K562 (cell line): ENCODE data around the gene GALNT7. TPM values are rescaled to one million over a fixed set of nuclear protein-coding genes. Genes with fewer than 3 reads are reported as not detected.

Source experiments
- CEBPG ChIP-seq, 3 experiments: fragments of 200-800 bp in 1 of 3; sonication (Bioruptor generic) in 1 of 3; sonication (generic) in 1 of 3; formaldehyde crosslinking in 1 of 3; IDR thresholded peaks in 2 of 3; conservative IDR thresholded peaks in 1 of 3; 2 replicates each; pipeline versions ENCODE4 v1.6.1 to v1.8.0; 2016 to 2022; ENCODE audit warnings: missing compliant biosample characterization in 2 of 3, missing genetic modification characterization in 2 of 3, mild to moderate bottlenecking in 1 of 3, missing genetic modification reagents in 1 of 3
- FOSL1 ChIP-seq: fragments of 200-800 bp; sonication (Bioruptor generic); conservative IDR thresholded peaks from 2 replicates; pipeline ENCODE4 v1.6.1; 2016; ENCODE audit warnings: missing genetic modification characterization, missing compliant biosample characterization
- FOXM1 ChIP-seq, 2 experiments: fragments of 450-650 bp in 1 of 2; sonication (generic) in 1 of 2; formaldehyde crosslinking in 1 of 2; IDR thresholded peaks; 2 replicates each; pipeline versions ENCODE4 v1.6.1 to v1.9.0; 2017 to 2022; ENCODE audit warnings: low read depth in 2 of 2, mild to moderate bottlenecking in 2 of 2, missing genetic modification reagents in 1 of 2, moderate library complexity in 1 of 2
- IRF2 ChIP-seq: sonication (generic); formaldehyde crosslinking; IDR thresholded peaks from 2 replicates; pipeline ENCODE4 v1.8.1; 2022; ENCODE audit warnings: mild to moderate bottlenecking, missing genetic modification reagents
- MEIS2 ChIP-seq: fragments of 450-650 bp; IDR thresholded peaks from 2 replicates; pipeline ENCODE4 v1.6.1; 2014; ENCODE audit warnings: mild to moderate bottlenecking; ENCODE audit not compliant: partially characterized antibody
- MTA2 ChIP-seq: fragments of 450-650 bp; IDR thresholded peaks from 2 replicates; pipeline ENCODE4 v1.6.1; 2016; ENCODE audit warnings: low read depth
- PML ChIP-seq: IDR thresholded peaks from 2 replicates; pipeline ENCODE4 v1.6.1; 2012; ENCODE audit warnings: low read length, inconsistent platforms
- POLR2AphosphoS2 ChIP-seq: IDR thresholded peaks from 2 replicates; pipeline ENCODE4 v1.6.1; 2012; ENCODE audit warnings: low read length, improper control_type of control experiment
- POLR3A ChIP-seq: IDR thresholded peaks from 2 replicates; pipeline ENCODE4 v1.6.1; 2011; ENCODE audit warnings: borderline replicate concordance, mild to moderate bottlenecking, moderate library complexity; ENCODE audit not compliant: insufficient read length, insufficient read depth; ENCODE audit errors: extremely low read depth
- SMARCA4 ChIP-seq: fragments of 450-650 bp; IDR thresholded peaks from 2 replicates; pipeline ENCODE4 v1.6.1; 2016
- SMARCC2 ChIP-seq: fragments of 450-650 bp; IDR thresholded peaks from 2 replicates; pipeline ENCODE4 v1.6.1; 2017; ENCODE audit warnings: antibody characterized with exemption, moderate library complexity, mild to moderate bottlenecking, low read depth
- SMARCE1 ChIP-seq: fragments of 450-650 bp; IDR thresholded peaks from 2 replicates; pipeline ENCODE4 v1.7.1; 2016; ENCODE audit warnings: mild to moderate bottlenecking
- STAT5A ChIP-seq: IDR thresholded peaks from 2 replicates; pipeline ENCODE4 v1.6.1; 2012; ENCODE audit warnings: low read length, inconsistent platforms, borderline replicate concordance
- TCFL5 ChIP-seq: fragments of 250-450 bp; sonication (Bioruptor Pico); conservative IDR thresholded peaks from 2 replicates; pipeline ENCODE4 v1.6.1; 2021; ENCODE audit warnings: mild to moderate bottlenecking, moderate library complexity, matching md5 sums
- TRIM24 ChIP-seq, 2 experiments: fragments of 450-650 bp; IDR thresholded peaks; 2 replicates each; pipeline ENCODE4 v1.6.1; 2016
- ZBTB17 ChIP-seq: fragments of 450-650 bp; formaldehyde crosslinking; IDR thresholded peaks from 2 replicates; pipeline ENCODE4 v1.4.0; 2020; ENCODE audit warnings: mild to moderate bottlenecking
- ZC3H4 ChIP-seq: sonication (generic); formaldehyde crosslinking; IDR thresholded peaks from 2 replicates; pipeline ENCODE4 v1.9.0; 2021; ENCODE audit warnings: missing genetic modification reagents, borderline replicate concordance
- ZNF174 ChIP-seq: fragments of 250-450 bp; sonication (Bioruptor Pico); IDR thresholded peaks from 2 replicates; pipeline ENCODE4 v1.4.0; 2020; ENCODE audit warnings: mild to moderate bottlenecking
- ZNF175 ChIP-seq: fragments of 200-800 bp; sonication (Bioruptor generic); IDR thresholded peaks from 2 replicates; pipeline ENCODE4 v1.6.1; 2016; ENCODE audit warnings: low read depth, mild to moderate bottlenecking, missing genetic modification characterization, missing compliant biosample characterization
- ZNF239 ChIP-seq: fragments of 250-450 bp; sonication (Bioruptor Pico); IDR thresholded peaks from 2 replicates; pipeline ENCODE4 v1.4.0; 2020; ENCODE audit warnings: mild to moderate bottlenecking
- ZNF41 ChIP-seq: fragments of 250-450 bp; sonication (Bioruptor Pico); conservative IDR thresholded peaks from 2 replicates; pipeline ENCODE4 v1.4.0; 2020; ENCODE audit warnings: mild to moderate bottlenecking
- ZNF77 ChIP-seq: fragments of 250-450 bp; sonication (Bioruptor Pico); IDR thresholded peaks from 2 replicates; pipeline ENCODE4 v1.5.0; 2020
- polyA plus RNA-seq, 8 experiments: library from polyadenylated mRNA; depleted of rRNA in 4 of 8; stranded (reverse) in 5 of 8; unstranded in 3 of 8; fragments of >200 nt; fragmentation: Nextera tagmentation in 2 of 8; fragmentation: Illumina TruSeq in 1 of 8; extraction: Ambion mirVana in 2 of 8; extraction: Trizol in 1 of 8; gene quantifications; 2 replicates each; pipeline versions ENCODE4 v1.2.1 to v1.2.3, GENCODE V29; 2011 to 2014; ENCODE audit warnings: inconsistent platforms in 1 of 8, missing spikeins in 1 of 8
- total RNA-seq, 7 experiments: library from RNA; depleted of rRNA in 6 of 7; stranded (reverse); fragments of >200 nt in 6 of 7; fragmentation: Illumina TruSeq in 2 of 7; extraction: Trizol in 2 of 7; gene quantifications; 2 replicates each; pipeline versions ENCODE4 v1.2.1 to v1.2.3, GENCODE V29; 2011 to 2021; ENCODE audit warnings: low replicate concordance in 1 of 7
- TF ChIP-seq, protein P1 (sequence below): IDR thresholded peaks from 3 replicates; pipeline ENCODE4 v1.6.1; 2011; ENCODE audit warnings: borderline replicate concordance, mild to moderate bottlenecking; ENCODE audit not compliant: insufficient read length, insufficient read depth
- TF ChIP-seq, protein P2 (sequence below): fragments of 250-450 bp; sonication (Bioruptor Pico); IDR thresholded peaks from 2 replicates; pipeline ENCODE4 v1.8.0; 2022; ENCODE audit warnings: moderate library complexity, mild to moderate bottlenecking, inconsistent platforms
- TF ChIP-seq, protein P3 (sequence below): fragments of 200-400 bp; formaldehyde crosslinking; IDR thresholded peaks from 2 replicates; pipeline ENCODE4 v1.6.1; 2017; ENCODE audit warnings: mild to moderate bottlenecking, low read depth, low read length, moderate library complexity

GALNT7 gene
- total and polyA plus RNA-seq, 9 of the 15 experiments (the other 6 are each of a cell fraction or from before 2014, with no cell fraction given): 16.7 to 38.7 (median 31.1) TPM

DNA sequence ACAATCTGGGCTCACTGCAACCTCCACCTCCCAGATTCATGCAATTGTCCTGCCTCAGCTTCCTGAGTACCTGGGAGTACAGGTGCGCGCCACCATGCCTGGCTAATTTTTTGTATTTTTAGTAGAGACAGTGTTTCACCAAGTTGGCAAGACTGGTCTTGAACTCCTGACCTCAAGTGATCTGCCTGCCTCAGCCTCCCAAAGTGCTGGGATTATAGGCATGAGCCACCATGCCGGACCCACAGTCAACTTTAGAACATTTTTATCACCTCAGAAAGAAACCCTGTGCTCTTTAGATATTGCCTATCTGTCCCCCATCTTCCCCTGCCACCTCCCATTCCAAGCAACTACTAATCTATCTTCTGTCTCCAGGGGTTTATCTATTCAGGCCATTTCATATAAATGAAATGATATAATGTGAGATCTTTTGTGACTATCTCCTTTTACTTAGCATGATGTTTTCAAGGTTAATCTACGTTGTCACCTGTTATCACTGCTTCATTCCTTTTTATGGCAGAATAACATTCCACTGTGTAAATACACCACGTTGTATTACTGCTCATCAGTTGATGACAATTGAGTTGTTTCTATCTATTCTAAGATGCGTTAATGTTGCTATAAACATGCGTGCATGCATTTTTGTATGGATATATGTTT lies 44.3 kb upstream of the GALNT7 start (continued):
- peak; percentile 53; the same call in 1 of the 2 replicates for TF ChIP-seq SMARCC2
- peak; percentile 62 to 74; a peak in 3 of 4 replicates for TF ChIP-seq TRIM24 (IDR thresholded peaks at IDR 0.05)
- no peak for TF ChIP-seq POLR3A
- TF ChIP-seq, protein P1, sequence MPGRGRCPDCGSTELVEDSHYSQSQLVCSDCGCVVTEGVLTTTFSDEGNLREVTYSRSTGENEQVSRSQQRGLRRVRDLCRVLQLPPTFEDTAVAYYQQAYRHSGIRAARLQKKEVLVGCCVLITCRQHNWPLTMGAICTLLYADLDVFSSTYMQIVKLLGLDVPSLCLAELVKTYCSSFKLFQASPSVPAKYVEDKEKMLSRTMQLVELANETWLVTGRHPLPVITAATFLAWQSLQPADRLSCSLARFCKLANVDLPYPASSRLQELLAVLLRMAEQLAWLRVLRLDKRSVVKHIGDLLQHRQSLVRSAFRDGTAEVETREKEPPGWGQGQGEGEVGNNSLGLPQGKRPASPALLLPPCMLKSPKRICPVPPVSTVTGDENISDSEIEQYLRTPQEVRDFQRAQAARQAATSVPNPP: no peak
- TF ChIP-seq TCFL5 (CRISPR knock-in tag): no peak
- no peak for TF ChIP-seq CEBPG (CRISPR knock-in tag; IDR thresholded peaks at IDR 0.05)
- TF ChIP-seq CEBPG (tag; conservative IDR thresholded peaks at IDR 0.05 in 1 of 2, IDR thresholded peaks at IDR 0.05 in 1 of 2): no peak
- TF ChIP-seq STAT5A: peak; percentile 66; the same call in 1 of the 2 replicates
- TF ChIP-seq ZNF77 (CRISPR knock-in tag): no peak
- TF ChIP-seq SMARCE1: peak; percentile 75
- TF ChIP-seq, protein P2, sequence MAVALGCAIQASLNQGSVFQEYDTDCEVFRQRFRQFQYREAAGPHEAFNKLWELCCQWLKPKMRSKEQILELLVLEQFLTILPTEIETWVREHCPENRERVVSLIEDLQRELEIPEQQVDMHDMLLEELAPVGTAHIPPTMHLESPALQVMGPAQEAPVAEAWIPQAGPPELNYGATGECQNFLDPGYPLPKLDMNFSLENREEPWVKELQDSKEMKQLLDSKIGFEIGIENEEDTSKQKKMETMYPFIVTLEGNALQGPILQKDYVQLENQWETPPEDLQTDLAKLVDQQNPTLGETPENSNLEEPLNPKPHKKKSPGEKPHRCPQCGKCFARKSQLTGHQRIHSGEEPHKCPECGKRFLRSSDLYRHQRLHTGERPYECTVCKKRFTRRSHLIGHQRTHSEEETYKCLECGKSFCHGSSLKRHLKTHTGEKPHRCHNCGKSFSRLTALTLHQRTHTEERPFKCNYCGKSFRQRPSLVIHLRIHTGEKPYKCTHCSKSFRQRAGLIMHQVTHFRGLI (CRISPR knock-in tag): no peak
- no peak for TF ChIP-seq IRF2 (CRISPR knock-in tag)
- peak; percentile 65 for TF ChIP-seq MEIS2
- TF ChIP-seq SMARCA4: peak; percentile 87
- TF ChIP-seq ZC3H4 (CRISPR knock-in tag): no peak
- TF ChIP-seq PML: peak; percentile 89
- TF ChIP-seq FOXM1 (IDR thresholded peaks at IDR 0.05; ENCODE audit: low read depth): peak; percentile 88
- no peak for TF ChIP-seq FOXM1 (CRISPR knock-in tag; IDR thresholded peaks at IDR 0.05; ENCODE audit: low read depth)
- no peak for TF ChIP-seq ZBTB17 (CRISPR knock-in tag)
- TF ChIP-seq ZNF239 (CRISPR knock-in tag): no peak
- TF ChIP-seq FOSL1: peak; percentile 39; the same call in 1 of the 2 replicates
- TF ChIP-seq ZNF175: no peak
- TF ChIP-seq, protein P3, sequence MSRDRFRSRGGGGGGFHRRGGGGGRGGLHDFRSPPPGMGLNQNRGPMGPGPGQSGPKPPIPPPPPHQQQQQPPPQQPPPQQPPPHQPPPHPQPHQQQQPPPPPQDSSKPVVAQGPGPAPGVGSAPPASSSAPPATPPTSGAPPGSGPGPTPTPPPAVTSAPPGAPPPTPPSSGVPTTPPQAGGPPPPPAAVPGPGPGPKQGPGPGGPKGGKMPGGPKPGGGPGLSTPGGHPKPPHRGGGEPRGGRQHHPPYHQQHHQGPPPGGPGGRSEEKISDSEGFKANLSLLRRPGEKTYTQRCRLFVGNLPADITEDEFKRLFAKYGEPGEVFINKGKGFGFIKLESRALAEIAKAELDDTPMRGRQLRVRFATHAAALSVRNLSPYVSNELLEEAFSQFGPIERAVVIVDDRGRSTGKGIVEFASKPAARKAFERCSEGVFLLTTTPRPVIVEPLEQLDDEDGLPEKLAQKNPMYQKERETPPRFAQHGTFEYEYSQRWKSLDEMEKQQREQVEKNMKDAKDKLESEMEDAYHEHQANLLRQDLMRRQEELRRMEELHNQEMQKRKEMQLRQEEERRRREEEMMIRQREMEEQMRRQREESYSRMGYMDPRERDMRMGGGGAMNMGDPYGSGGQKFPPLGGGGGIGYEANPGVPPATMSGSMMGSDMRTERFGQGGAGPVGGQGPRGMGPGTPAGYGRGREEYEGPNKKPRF: no peak
- TF ChIP-seq MTA2: peak; percentile 90
- TF ChIP-seq ZNF174 (CRISPR knock-in tag): no peak
- TF ChIP-seq POLR2AphosphoS2: no peak
- no peak for TF ChIP-seq ZNF41
